ENCODE data around the gene TSSC4. TPM values are rescaled to one million over a fixed set of nuclear protein-coding genes. Genes with fewer than 3 reads are reported as not detected.

The TSSC4 gene
- total and polyA plus RNA-seq, 7 donors = 43.7 to 60.1 (median 49.6) TPM

GRCh38 chr11:2389377-2390026 lies 11.0 kb upstream of the TSSC4 start:
- H3K27ac ChIP-seq = peak overlapping the region; percentile 88 to 100 (median 100)
- H3K36me3 ChIP-seq = peaks cover 5 to 31% (median 22%) of the 10 kb centered on the region in 4 donors

GRCh38 chr11:2390091-2390724 lies 10.3 kb upstream of the TSSC4 start:
- peaks cover 5 to 38% (median 28%) of the 10 kb centered on the region in 4 donors for H3K36me3 ChIP-seq
- H3K4me3 ChIP-seq = peak overlapping the region in 1 of 4 donors; percentile 11
- no peaks in the 10 kb centered on the region for H3K9me3 ChIP-seq
- no peaks in the 10 kb centered on the region for H3K27me3 ChIP-seq
- TF ChIP-seq EP300 (IDR thresholded peaks at IDR 0.05) (peak in 1 of 4 donors; percentile 19), POLR2A (IDR thresholded peaks at IDR 0.05) (no peak), CTCF (IDR thresholded peaks at IDR 0.05) (no peak), POLR2AphosphoS5 (IDR thresholded peaks at IDR 0.05) (peak in 3 of 4 donors; percentile 28 to 56 (median 36))
- intact Hi-C loops (cut with DNase I) = loop anchor here (10.0 kb wide), 1 partner anchor 775 kb away; the partner anchor contains the start of gene OSBPL5
- H3K4me1 ChIP-seq = peaks cover 0 to 88% (median 83%) of the 10 kb centered on the region in 4 donors
- WGBS, 2 donors = 84 to 86% methylated on average over 23 of the region's 23 CpGs
- H3K27ac ChIP-seq = peak overlapping the region; percentile 88 to 100 (median 100)
- no peak for DNase-seq

More at GRCh38 chr11:2389377-2390026, 11.0 kb upstream of the TSSC4 start:
- 47 to 72% methylated on average over 14 of the region's 14 CpGs for WGBS, 2 donors
- DNase-seq = no peak
- Histone ChIP-seq H3K9me3 (no peaks in the 10 kb centered on the region), H3K27me3 (no peaks in the 10 kb centered on the region), H3K4me1 (peaks cover 0 to 95% (median 90%) of the 10 kb centered on the region in 4 donors), H3K4me3 (peak overlapping the region in 1 of 4 donors; percentile 0)
- intact Hi-C loops (cut with DNase I) = loop anchor here (10.0 kb wide), 3 partner anchors 435 to 925 kb away; partner anchors contain the start of gene OSBPL5
- no peak for TF ChIP-seq EP300 (IDR thresholded peaks at IDR 0.05)
- peak in 1 of 4 experiments; percentile 13 for TF ChIP-seq CTCF (IDR thresholded peaks at IDR 0.05)

GRCh38 chr11:2390725-2391151 lies 9.8 kb upstream of the TSSC4 start:
- no peaks in the 10 kb centered on the region for H3K9me3 ChIP-seq
- H3K27ac ChIP-seq = peak overlapping the region; percentile 88 to 100 (median 100)
- H3K36me3 ChIP-seq = peaks cover 5 to 44% (median 33%) of the 10 kb centered on the region in 4 donors
- no peaks in the 10 kb centered on the region for H3K27me3 ChIP-seq
- H3K4me3 ChIP-seq = peak overlapping the region in 1 of 4 donors; percentile 11
- WGBS, 2 donors = 51 to 59% methylated on average over 8 of the region's 8 CpGs
- H3K4me1 ChIP-seq = peaks cover 0 to 82% (median 78%) of the 10 kb centered on the region in 4 donors
- intact Hi-C loops (cut with DNase I) = loop anchor here (10.0 kb wide), 1 partner anchor 774 kb away; the partner anchor contains the start of gene OSBPL5
- DNase-seq = peak; percentile 95
- peak in 1 of 4 donors; percentile 43 for TF ChIP-seq EP300 (IDR thresholded peaks at IDR 0.05)
- no peak for TF ChIP-seq POLR2A (IDR thresholded peaks at IDR 0.05)
- TF ChIP-seq POLR2AphosphoS5 (IDR thresholded peaks at IDR 0.05) = peak in 3 of 4 donors; percentile 26 to 60 (median 43)

GRCh38 chr11:2391181-2391975 lies 9.2 kb upstream of the TSSC4 start:
- DNase-seq = no peak
- peaks cover 10 to 50% (median 40%) of the 10 kb centered on the region in 4 donors for H3K36me3 ChIP-seq
- no peak overlapping the region for H3K4me3 ChIP-seq
- H3K9me3 ChIP-seq = no peaks in the 10 kb centered on the region
- TF ChIP-seq EP300 (IDR thresholded peaks at IDR 0.05) = no peak
- no peak for TF ChIP-seq POLR2A (IDR thresholded peaks at IDR 0.05)
- no peak for TF ChIP-seq POLR2AphosphoS5 (IDR thresholded peaks at IDR 0.05)
- TF ChIP-seq CTCF (IDR thresholded peaks at IDR 0.05) = no peak
- H3K27me3 ChIP-seq = no peaks in the 10 kb centered on the region
- 89 to 94% methylated on average over 20 of the region's 20 CpGs for WGBS, 2 donors
- peak overlapping the region; percentile 88 to 100 (median 100) for H3K27ac ChIP-seq
- intact Hi-C loops (cut with DNase I) = loop anchor here (10.0 kb wide), 1 partner anchor 773 kb away; the partner anchor contains the start of gene OSBPL5
- peaks cover 0 to 76% (median 71%) of the 10 kb centered on the region in 4 donors for H3K4me1 ChIP-seq
